Activated CD4-positive, alpha-beta T cell treated with anti-CD3 and anti-CD28 coated beads, Interleukin-2, amount 10 ng/mL, durations not matched to agents 7 days and 5 days (primary cell): ENCODE results near the gene PHPT1. TPM values are rescaled to one million over a fixed set of nuclear protein-coding genes. Genes with fewer than 3 reads are reported as not detected.
"Not testable (repeated sequence)": the region's sequence is repeated elsewhere in the genome, so short reads cannot be mapped to it uniquely, and the experiment has no call there.

Experiments
- CTCF ChIA-PET: fragments of 350-600 bp; sonication (Branson Sonifier 250); formaldehyde crosslinking; loops from one replicate; lab custom pipeline; 2021; ENCODE audit warnings: antibody characterized with exemption; lab: Charles Lee
- POLR2A ChIA-PET: fragments of 350-600 bp; sonication (Branson Sonifier 250); formaldehyde crosslinking; loops from one replicate; lab custom pipeline; 2021; ENCODE audit warnings: antibody characterized with exemption; lab: Charles Lee
- DNase-seq: peaks from one replicate; pipeline ENCODE4 v3.0.0-alpha.2; 2020
- H3K27ac Mint-ChIP-seq: one replicate; pipeline ENCODE4 v1.8.0; 2021; ENCODE audit warnings: mild to moderate bottlenecking, moderate library complexity, mixed read lengths
- H3K27me3 Mint-ChIP-seq: one replicate; pipeline ENCODE4 v1.8.0; 2021; ENCODE audit warnings: mixed read lengths
- H3K36me3 Mint-ChIP-seq: one replicate; pipeline ENCODE4 v1.8.0; 2021; ENCODE audit warnings: low read depth, mixed read lengths
- H3K4me1 Mint-ChIP-seq: one replicate; pipeline ENCODE4 v1.8.0; 2021; ENCODE audit warnings: mixed read lengths
- H3K4me3 Mint-ChIP-seq: one replicate; pipeline ENCODE4 v1.8.0; 2021; ENCODE audit warnings: mild to moderate bottlenecking, moderate library complexity, mixed read lengths
- H3K9me3 Mint-ChIP-seq: one replicate; pipeline ENCODE4 v1.8.0; 2021; ENCODE audit warnings: mixed read lengths
- total RNA-seq, 2 experiments: library from RNA; stranded (reverse); gene quantifications; one replicate each; pipeline ENCODE4 v1.2.3, GENCODE V29; 2021

Gene PHPT1
- total RNA-seq: 10 to 100 TPM; 90.1 to 99.4 TPM

DNA sequence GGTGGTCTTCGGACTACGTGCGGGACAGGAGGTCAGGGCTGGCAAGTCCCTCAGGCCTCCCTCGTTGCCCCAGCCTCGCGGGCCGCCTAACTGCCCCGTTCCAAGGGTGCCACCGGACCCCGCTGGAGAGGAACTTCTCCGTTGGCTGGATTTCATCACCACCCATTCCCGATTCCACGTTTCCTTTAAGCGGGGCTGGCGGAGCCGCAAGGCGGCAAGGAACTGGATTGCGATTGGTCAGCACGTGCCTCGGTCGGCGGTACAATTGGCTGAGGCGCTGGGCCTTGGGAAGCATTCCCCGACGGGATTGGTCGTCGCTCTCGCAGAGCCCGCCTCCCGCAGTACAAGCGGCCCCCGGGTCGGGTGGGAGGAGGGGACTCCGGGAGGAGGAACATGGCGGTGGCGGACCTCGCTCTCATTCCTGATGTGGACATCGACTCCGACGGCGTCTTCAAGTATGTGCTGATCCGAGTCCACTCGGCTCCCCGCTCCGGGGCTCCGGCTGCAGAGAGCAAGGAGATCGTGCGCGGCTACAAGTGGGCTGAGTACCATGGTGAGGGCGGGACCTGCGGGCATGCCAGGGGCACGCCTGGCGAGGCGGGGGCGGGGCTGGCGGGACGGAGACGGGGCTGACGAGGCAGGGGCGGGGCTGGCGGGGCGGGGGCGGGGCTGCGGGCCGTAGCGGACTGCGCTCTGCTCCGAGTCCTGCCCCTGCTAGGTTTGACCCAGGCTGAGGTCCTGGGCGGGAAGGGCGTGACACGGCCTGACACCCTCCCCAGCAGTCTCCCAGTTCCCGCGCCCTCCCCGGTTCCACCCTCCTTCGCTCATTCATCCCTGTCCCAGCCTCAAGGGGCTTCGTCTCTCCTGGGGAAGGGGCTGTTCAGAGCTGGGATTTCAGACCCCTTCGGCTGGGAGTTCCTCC is at the start of gene PHPT1:
PHPT1 (plus strand) TSS at position 372 of the 922 bp plus-strand sequence; CDS start at position 394, 22 bp downstream.
- H3K4me1 Mint-ChIP-seq: peaks cover 17% of the 10 kb centered on the region
- DNase-seq: peak; percentile 97
- H3K4me3 Mint-ChIP-seq: peak within 1 kb of the TSS; percentile 92
- H3K9me3 Mint-ChIP-seq: no peaks in the 10 kb centered on the region
- peaks cover 3% of the 10 kb centered on the region for H3K36me3 Mint-ChIP-seq
- H3K27me3 Mint-ChIP-seq: peaks cover 14% of the 10 kb centered on the region
- H3K27ac Mint-ChIP-seq: peak within 1 kb of the TSS; percentile 88
- ChIA-PET POLR2A (no interaction called here), CTCF (interaction anchor here (1.1 to 2.2 kb wide), 2 partner anchors 53 to 95 kb away, joined by 3 to 6 read pairs; partner anchors contain the start of gene FBXW5)

DNA sequence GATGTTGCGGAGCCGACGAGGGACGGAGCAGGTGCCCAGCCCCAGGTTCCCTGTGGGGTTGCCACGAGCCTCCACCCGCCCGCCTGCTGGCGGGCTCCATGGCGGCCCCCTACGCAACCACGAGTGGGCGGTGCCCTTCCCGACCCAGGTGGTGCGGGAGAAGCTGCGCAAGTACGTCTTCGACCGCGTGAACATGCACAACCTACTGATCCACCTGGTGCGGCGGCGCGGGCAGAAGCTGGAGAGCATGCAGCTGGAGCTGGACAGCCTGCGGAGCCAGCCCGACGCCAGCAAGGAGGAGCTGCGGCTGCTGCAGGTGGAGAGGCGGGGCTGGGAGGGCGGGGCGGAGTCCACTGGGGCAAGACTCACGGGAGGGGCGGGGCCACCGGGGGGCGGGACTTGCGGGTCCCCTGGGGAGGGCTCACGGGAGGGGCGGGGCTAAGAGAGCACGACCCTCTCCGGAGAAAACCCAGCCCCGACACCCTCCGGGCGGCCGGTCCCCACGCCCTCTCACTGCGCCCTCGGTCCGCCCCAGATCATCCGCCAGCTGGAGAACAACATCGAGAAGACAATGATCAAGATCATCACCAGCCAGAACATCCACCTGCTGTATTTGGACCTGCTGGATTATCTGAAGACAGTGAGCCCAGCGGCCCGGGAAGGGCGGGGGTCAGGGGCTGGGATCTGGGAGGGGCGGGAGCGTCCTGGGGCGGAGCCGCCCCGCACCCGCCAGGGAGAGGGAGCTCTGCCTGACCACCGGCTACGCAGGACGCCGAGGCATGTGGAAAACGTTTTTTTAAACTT is 49.2 kb upstream of the PHPT1 start:
- peak; percentile 90 for DNase-seq
- Mint-ChIP-seq H3K9me3 (no peaks in the 10 kb centered on the region), H3K36me3 (no peaks in the 10 kb centered on the region), H3K4me1 (peaks cover 22% of the 10 kb centered on the region), H3K27me3 (peaks cover 17% of the 10 kb centered on the region), H3K27ac (peak overlapping the region; percentile 63), H3K4me3 (peak overlapping the region; percentile 73)
- POLR2A ChIA-PET: interaction anchor here (0.5 kb wide), 1 partner anchor 120 kb away, joined by 4 read pairs; no protein-coding TSS in a partner anchor
- CTCF ChIA-PET: interaction anchor here (0.6 to 1.8 kb wide), 4 partner anchors 26 to 104 kb away, joined by 3 read pairs; partner anchors contain the start of genes AJM1 and TRAF2

DNA sequence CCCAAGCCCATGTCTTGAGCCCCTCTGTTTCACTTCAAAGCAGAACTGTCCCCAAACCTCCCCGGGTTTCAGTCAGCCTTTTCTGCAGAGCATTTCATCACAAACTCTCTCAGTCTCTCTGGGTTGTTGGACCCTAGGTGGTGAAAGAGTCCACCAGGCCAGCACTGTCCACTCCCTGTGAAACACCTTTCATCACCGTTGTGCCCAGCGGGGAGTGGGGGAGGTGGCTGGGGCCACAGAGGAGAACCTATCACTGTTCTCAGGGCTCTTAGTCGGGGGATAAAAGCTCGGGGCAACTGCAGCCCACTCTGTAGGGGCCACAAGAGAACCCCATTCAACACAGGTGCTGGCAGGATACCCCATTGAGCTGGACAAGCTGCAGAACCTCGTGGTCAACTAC is 46.9 kb upstream of the PHPT1 start:
- POLR2A ChIA-PET: no interaction called here
- H3K27me3 Mint-ChIP-seq: peaks cover 5% of the 10 kb centered on the region
- no peaks in the 10 kb centered on the region for H3K9me3 Mint-ChIP-seq
- peaks cover 27% of the 10 kb centered on the region for H3K4me1 Mint-ChIP-seq
- no peaks in the 10 kb centered on the region for H3K36me3 Mint-ChIP-seq
- no peak for DNase-seq
- CTCF ChIA-PET: interaction anchor here (1.0 to 1.8 kb wide), 3 partner anchors 10 to 99 kb away, joined by 3 read pairs; partner anchors contain the start of gene TRAF2
- H3K27ac Mint-ChIP-seq: no peak overlapping the region
- H3K4me3 Mint-ChIP-seq: no peak overlapping the region

DNA sequence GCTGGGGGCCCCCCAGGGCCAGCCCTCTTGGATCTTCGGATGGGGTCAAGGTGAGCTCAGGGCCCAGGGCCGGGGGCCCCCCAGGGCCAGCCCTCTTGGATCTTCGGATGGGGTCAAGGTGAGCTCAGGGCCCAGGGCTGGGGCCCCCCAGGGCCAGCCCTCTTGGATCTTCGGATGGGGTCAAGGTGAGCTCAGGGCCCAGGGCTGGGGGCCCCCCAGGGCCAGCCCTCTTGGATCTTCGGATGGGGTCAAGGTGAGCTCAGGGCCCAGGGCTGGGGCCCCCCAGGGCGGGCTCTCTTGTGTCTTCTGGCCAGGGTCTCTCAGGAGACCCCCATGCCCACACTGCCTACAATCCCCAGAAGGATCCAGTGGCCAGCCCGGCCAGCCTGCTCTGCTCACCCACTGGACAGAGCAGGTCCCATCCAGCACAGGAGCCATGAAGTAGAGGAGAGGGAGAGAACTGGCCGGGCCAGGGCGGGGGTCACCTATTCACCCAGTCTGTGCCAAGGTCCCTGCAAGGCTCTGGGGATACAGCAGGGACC is 46.1 kb upstream of the PHPT1 start:
- H3K27ac Mint-ChIP-seq, DNase-seq, H3K27me3 Mint-ChIP-seq, H3K4me3 Mint-ChIP-seq, H3K9me3 Mint-ChIP-seq, POLR2A ChIA-PET, H3K36me3 Mint-ChIP-seq: not testable (repeated sequence)
- CTCF ChIA-PET: interaction anchor here (1.0 to 1.1 kb wide), 2 partner anchors 10 to 98 kb away, joined by 3 read pairs; no protein-coding TSS in a partner anchor
- peaks cover 27% of the 10 kb centered on the region for H3K4me1 Mint-ChIP-seq

DNA sequence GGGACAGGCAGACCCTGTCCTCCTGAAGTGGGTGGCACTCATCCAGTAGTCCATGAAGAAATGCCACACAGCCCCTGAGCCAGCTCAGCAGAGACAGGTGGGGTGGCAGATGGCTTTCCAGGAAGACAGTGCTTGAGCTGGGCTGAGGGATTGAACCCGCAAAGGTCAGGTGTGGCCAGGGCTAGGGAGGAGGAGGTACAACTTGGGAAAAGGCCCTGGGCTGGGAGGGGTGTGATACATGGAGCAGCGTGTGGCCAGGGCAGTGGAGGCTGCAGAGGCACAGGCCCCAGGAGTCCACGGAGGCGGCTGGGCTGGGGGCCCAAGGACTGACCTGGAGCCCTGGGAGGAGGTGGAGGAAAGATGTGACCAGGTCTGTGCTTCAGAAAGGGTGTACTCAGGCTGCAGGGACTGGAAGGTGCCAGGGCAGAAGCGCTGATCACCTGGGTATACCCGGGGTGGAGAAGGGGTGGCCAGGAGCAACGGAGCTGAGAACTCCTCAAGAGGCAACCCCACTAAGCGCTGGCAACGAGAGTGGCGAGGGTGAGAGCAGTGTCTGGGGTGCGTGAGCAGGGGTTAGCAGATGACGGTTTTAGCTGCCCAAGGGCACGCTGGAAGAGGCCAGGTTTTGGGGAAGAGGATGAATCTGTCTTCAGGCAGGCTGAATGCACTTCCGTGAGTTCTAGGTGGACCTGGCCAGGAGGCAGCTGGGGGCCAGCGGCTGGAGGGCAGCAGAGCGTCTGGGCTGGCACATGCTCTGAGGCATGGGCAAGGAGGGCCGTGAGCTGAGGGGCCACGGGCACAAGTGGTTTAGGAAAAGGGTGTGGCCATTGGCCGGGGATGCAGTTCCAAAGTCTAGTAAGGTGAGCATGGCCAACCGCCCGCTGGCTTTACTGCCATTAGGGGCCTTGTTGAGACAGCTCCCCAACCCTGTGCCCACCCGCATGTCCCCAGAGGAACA is 45.4 kb upstream of the PHPT1 start:
- no peaks in the 10 kb centered on the region for H3K9me3 Mint-ChIP-seq
- ChIA-PET CTCF (interaction anchor here (1.4 to 4.6 kb wide), 2 partner anchors 11 to 39 kb away, joined by 4 to 23 read pairs; partner anchors contain the start of gene AJM1), POLR2A (no interaction called here)
- no peaks in the 10 kb centered on the region for H3K36me3 Mint-ChIP-seq
- peaks cover 4% of the 10 kb centered on the region for H3K27me3 Mint-ChIP-seq
- H3K27ac Mint-ChIP-seq: no peak overlapping the region
- no peak for DNase-seq
- no peak overlapping the region for H3K4me3 Mint-ChIP-seq
- peaks cover 29% of the 10 kb centered on the region for H3K4me1 Mint-ChIP-seq

DNA sequence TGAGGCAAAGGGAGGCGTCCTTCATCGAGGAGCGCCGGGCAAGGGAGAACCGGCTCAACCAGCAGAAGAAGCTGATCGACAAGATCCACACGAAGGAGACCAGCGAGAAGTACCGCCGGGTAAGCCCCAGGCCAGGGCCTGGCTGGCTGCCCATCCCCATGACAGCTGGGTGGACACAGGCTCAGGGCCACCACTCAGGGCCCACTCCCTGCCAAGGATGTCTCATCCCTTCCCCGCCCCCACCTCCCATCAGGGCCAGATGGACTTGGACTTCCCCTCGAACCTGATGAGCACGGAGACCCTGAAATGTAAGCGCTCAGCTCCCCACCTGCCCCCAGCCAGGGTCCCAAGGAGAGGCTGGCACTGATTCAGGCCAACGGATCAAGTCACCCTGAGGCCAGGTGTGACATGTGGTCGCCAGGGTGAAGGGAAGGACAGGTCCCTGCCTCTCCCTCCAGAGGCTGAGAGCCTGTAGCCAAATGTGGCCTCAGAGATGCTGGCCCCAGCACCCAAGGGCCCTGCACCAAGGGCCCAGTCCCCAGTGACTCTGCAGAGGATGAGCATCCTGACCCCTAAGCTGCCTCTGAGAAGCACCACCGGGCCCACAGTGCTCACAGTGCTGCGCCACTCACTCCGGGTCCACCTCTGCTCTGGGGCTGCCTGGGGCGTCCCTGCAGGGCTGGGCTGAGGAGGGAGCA is 44.6 kb upstream of the PHPT1 start:
- no peak for DNase-seq
- Mint-ChIP-seq H3K4me3 (no peak overlapping the region), H3K27ac (no peak overlapping the region), H3K36me3 (peaks cover 3% of the 10 kb centered on the region), H3K9me3 (no peaks in the 10 kb centered on the region), H3K27me3 (peaks cover 4% of the 10 kb centered on the region), H3K4me1 (peaks cover 37% of the 10 kb centered on the region)
- ChIA-PET POLR2A (no interaction called here), CTCF (interaction anchor here (1.4 to 4.6 kb wide), 4 partner anchors 12 to 230 kb away, joined by 4 to 23 read pairs (median 7); partner anchors contain the start of gene AJM1)

DNA sequence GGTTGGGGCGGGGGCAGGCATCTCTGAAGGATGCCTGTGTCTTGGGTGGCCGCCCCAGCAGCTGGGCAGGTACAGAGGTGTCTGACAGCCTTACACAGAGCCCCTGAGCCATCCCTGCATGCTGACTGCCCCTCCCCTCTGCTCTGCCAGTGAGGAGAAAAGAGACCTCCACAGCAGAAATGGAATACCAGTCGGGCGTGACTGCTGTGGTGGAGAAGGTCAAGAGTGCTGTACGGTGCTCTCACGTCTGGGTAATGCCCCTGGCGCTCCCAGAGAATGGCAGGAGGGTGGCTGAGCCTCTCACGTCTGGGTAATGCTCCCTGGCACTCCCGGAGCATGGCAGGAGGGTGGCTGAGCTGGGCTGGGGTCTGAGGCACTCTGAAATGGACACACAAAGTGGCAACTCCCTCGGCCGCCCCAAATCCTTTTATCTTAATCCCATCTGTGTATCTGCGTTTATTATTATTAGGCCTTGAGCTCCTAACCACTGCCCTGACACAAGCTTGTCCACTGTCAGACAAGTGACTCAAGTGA is 43.9 kb upstream of the PHPT1 start:
- Mint-ChIP-seq H3K36me3 (peaks cover 9% of the 10 kb centered on the region), H3K27me3 (peaks cover 4% of the 10 kb centered on the region), H3K9me3 (no peaks in the 10 kb centered on the region), H3K4me1 (peaks cover 41% of the 10 kb centered on the region), H3K4me3 (no peak overlapping the region), H3K27ac (peak overlapping the region; percentile 1)
- CTCF ChIA-PET: interaction anchor here (0.8 to 4.6 kb wide), 5 partner anchors 10 to 230 kb away, joined by 3 to 23 read pairs (median 5); partner anchors contain the start of gene AJM1
- DNase-seq: no peak
- POLR2A ChIA-PET: no interaction called here

DNA sequence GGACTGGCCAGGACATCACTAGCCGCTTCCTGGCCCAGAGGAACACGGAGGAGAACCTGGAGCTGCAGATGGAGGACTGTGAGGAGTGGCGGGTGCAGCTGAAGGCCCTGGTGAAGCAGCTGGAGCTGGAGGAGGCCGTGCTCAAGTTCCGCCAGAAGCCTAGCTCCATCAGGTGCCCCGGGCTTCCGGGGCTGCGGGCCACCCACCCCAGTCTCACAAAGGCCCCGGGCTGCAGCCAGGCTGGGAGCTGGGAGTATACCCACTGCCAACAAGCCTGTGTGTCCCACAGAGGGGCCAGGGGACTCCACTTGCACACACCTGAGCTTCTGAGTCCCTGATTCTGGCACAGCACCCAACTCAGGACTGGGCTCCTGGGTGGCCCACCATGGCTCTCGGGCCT is 43.1 kb upstream of the PHPT1 start:
- ChIA-PET POLR2A (no interaction called here), CTCF (interaction anchor here (0.7 to 4.6 kb wide), 8 partner anchors 9 to 229 kb away, joined by 3 to 23 read pairs (median 6); partner anchors contain the start of genes AJM1 and TMEM141)
- Mint-ChIP-seq H3K27ac (peak overlapping the region; percentile 5), H3K27me3 (no peaks in the 10 kb centered on the region), H3K4me3 (peak overlapping the region; percentile 84), H3K9me3 (no peaks in the 10 kb centered on the region), H3K4me1 (peaks cover 39% of the 10 kb centered on the region), H3K36me3 (peaks cover 13% of the 10 kb centered on the region)
- DNase-seq: no peak

DNA sequence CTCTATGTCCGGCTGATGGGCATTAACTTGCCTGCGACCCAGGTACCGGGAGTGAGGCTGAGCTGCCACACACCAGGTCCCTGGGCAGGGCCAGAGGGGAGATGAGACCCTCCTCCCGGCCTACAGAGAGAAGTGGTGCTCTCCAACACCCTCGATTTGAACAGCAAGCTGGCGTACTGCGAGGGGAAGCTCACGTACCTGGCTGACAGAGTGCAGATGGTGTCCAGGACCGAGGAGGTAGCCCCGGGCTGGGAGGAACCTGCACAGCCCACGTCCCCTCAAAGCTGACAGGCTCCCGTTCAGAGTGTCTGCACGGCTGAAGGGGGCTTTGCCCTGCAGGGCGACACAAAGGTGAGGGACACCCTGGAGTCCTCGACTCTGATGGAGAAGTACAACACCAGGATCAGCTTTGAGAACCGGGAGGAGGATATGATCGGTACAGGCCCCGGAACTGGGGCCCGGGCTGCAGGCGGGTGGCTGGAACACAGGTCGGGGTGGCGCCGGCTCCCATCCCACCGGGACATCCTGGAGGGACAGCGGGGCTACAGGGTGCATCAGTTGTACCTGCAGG is 42.5 kb upstream of the PHPT1 start:
- peaks cover 36% of the 10 kb centered on the region for H3K4me1 Mint-ChIP-seq

DNA sequence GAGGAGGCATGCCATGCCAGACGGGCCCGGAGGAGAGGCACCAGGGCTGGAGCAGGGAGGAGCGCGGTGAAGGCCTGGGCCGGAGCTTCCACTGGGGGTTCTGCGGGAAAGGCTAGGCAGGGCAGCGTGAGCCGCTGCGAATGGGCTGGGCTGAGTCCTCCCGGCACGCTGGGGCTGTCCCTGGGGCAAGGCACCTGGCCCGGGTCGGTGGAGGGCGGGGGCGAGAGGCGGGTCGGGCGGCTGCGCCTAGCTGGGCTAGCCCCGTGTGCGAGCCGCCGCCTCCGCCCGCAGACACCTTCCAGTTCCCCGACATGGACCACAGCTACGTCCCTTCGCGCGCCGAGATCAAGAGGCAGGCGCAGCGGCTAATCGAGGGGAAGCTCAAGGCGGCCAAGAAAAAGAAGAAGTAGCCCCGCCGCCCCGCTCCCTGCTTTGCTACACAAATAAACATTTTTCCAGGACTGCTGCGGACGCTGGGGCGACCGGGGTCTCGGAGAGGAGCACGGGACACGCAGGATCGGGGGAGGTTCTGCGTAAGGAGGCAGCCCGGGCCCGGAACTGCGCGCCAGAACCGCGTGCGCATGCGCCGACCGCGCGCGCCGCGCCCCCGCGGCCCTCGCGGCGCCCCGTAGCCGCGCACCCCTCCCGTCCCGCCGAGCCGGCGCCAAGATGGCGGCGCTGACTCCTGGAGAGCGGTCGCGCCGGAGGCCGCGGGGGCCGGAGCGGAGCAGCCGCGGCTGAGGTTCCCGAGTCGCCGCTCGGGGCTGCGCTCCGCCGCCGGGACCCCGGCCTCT is 41.7 kb upstream of the PHPT1 start, which contains the start of gene RABL6:
RABL6 (plus strand) TSS at position 668 of the 794 bp plus-strand sequence. CDS start 249 bp downstream, outside the sequence.
- H3K36me3 Mint-ChIP-seq: peaks cover 18% of the 10 kb centered on the region
- ChIA-PET POLR2A (no interaction called here), CTCF (interaction anchor here (0.7 to 4.6 kb wide), 12 partner anchors 10 to 429 kb away, joined by 3 to 23 read pairs (median 4); partner anchors contain the start of genes AJM1 and C8G)
- no peaks in the 10 kb centered on the region for H3K27me3 Mint-ChIP-seq
- H3K4me1 Mint-ChIP-seq: peaks cover 37% of the 10 kb centered on the region
- H3K27ac Mint-ChIP-seq: peak within 1 kb of the TSS; percentile 90
- peak; percentile 75 for DNase-seq
- no peaks in the 10 kb centered on the region for H3K9me3 Mint-ChIP-seq
- H3K4me3 Mint-ChIP-seq: peak within 1 kb of the TSS; percentile 84

More for the DNA sequence above, 42.5 kb upstream of the PHPT1 start:
- peaks cover 13% of the 10 kb centered on the region for H3K36me3 Mint-ChIP-seq
- peak overlapping the region; percentile 76 for H3K27ac Mint-ChIP-seq
- H3K4me3 Mint-ChIP-seq: peak overlapping the region; percentile 84
- CTCF ChIA-PET: interaction anchor here (1.0 to 4.6 kb wide), 10 partner anchors 11 to 228 kb away, joined by 3 to 23 read pairs (median 6); partner anchors contain the start of genes AJM1 and C8G
- H3K9me3 Mint-ChIP-seq: no peaks in the 10 kb centered on the region
- H3K27me3 Mint-ChIP-seq: no peaks in the 10 kb centered on the region
- POLR2A ChIA-PET: no interaction called here
- DNase-seq: no peak
